HG03066 (cell line): ENCODE data around the gene HDGFL1.

Source experiments
- ATAC-seq: cut with Tn5 transposase; IDR thresholded peaks from one replicate; pipeline ENCODE4 v1.9.1; 2021; ENCODE audit warnings: low read depth; ENCODE audit not compliant: unreplicated experiment

The HDGFL1 gene

GRCh38 chr6:22589118-22589517, 19.8 kb downstream of the HDGFL1 start:
- ATAC-seq = no peak

GRCh38 chr6:22590423-22590822, 21.1 kb downstream of the HDGFL1 start:
- no peak for ATAC-seq

- ATAC-seq = no peak
These were observed 24.5 kb downstream of the HDGFL1 start for GRCh38 chr6:22593895-22594294.

- no peak for ATAC-seq
These were observed 26.6 kb downstream of the HDGFL1 start for GRCh38 chr6:22596011-22596410.

GRCh38 chr6:22598339-22598738, 29.0 kb downstream of the HDGFL1 start:
- ATAC-seq = no peak

GRCh38 chr6:22600059-22600458, 30.7 kb downstream of the HDGFL1 start:
- ATAC-seq = no peak

GRCh38 chr6:22601984-22602383, 32.6 kb downstream of the HDGFL1 start:
- no peak for ATAC-seq

GRCh38 chr6:22605736-22606135, 36.4 kb downstream of the HDGFL1 start:
- ATAC-seq = no peak

- ATAC-seq = no peak
These were observed 40.8 kb downstream of the HDGFL1 start for GRCh38 chr6:22610127-22610526.

GRCh38 chr6:22612236-22612635, 42.9 kb downstream of the HDGFL1 start:
- ATAC-seq = no peak

- ATAC-seq = no peak
These were observed 43.7 kb downstream of the HDGFL1 start for GRCh38 chr6:22613051-22613450.

- ATAC-seq = no peak
These were observed 44.3 kb downstream of the HDGFL1 start for GRCh38 chr6:22613695-22614094.

- no peak for ATAC-seq
These were observed 45.2 kb downstream of the HDGFL1 start for GRCh38 chr6:22614547-22614946.

- ATAC-seq = no peak
These were observed 51.7 kb downstream of the HDGFL1 start for GRCh38 chr6:22621028-22621427.
